ENCODE results near the gene PAXX. TPM values are rescaled to one million over a fixed set of nuclear protein-coding genes. Genes with fewer than 3 reads are reported as not detected.
"Not testable (repeated sequence)": the region's sequence is repeated elsewhere in the genome, so short reads cannot be mapped to it uniquely, and the experiment has no call there.

Gene PAXX
- total RNA-seq, 1 donor from 2014 or later: 70.1 TPM

GRCh38 chr9:136997371-136997770 is 5.1 kb downstream of the PAXX start:
- H3K4me3 ChIP-seq (ENCODE audit: low read depth, low read length): no peak overlapping the region
- no peak for TF ChIP-seq CTCF (conservative IDR thresholded peaks at IDR 0.05; ENCODE audit: low read depth, low read length)
- no peak for DNase-seq (ENCODE audit: low read depth)

- no peak overlapping the region for H3K4me3 ChIP-seq (ENCODE audit: low read depth, low read length)
- DNase-seq (ENCODE audit: low read depth): no peak
- TF ChIP-seq CTCF (conservative IDR thresholded peaks at IDR 0.05; ENCODE audit: low read depth, low read length): peak; percentile 14
Measured at GRCh38 chr9:136997830-136998234, 5.6 kb downstream of the PAXX start.

- no peak for DNase-seq (ENCODE audit: low read depth)
- no peak for TF ChIP-seq CTCF (conservative IDR thresholded peaks at IDR 0.05; ENCODE audit: low read depth, low read length)
Measured at GRCh38 chr9:137000177-137000930, 8.1 kb downstream of the PAXX start.

DNA sequence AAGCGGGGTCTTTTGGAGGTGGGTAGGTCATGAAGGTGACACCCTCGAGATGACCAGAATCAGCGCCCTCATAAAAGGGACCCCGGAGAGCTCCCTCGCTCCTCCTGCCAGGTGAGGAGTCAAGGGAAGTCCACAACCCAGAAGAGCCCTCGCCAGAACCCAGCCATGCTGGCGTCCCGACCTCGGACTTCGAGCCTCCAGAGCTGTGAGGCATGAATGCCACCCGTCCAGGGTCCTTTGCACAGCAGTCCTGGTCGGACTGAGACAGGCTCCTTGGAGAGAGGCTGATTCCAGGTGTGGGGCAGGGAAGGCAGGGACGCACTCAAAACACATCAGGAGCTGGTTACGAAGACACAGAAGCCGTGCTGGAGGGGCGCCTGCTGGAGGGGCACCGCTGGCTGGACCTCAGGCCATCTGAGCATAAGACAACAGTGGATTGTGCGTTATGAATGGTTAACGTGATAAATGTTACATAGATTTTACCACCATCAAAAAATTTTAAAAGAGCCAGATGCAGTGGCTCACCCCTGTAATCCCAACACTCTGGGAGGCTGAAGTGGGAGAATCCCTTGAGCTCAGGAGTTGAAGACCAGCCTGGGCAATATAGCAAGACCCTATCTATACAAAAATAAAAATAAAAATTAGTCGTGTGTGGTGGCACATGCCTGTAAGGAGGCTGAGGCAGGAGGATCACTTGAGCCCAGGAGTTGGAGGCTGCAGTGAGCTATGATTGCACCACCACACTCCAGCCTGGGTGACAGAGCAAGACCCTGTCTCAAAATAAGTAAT is 9.8 kb downstream of the PAXX start:
- TF ChIP-seq CTCF (conservative IDR thresholded peaks at IDR 0.05; ENCODE audit: low read depth, low read length): no peak
- no peak overlapping the region for H3K4me3 ChIP-seq (ENCODE audit: low read depth, low read length)
- DNase-seq (ENCODE audit: low read depth): no peak

More at GRCh38 chr9:137000177-137000930, 8.1 kb downstream of the PAXX start:
- no peak overlapping the region for H3K4me3 ChIP-seq (ENCODE audit: low read depth, low read length)

DNA sequence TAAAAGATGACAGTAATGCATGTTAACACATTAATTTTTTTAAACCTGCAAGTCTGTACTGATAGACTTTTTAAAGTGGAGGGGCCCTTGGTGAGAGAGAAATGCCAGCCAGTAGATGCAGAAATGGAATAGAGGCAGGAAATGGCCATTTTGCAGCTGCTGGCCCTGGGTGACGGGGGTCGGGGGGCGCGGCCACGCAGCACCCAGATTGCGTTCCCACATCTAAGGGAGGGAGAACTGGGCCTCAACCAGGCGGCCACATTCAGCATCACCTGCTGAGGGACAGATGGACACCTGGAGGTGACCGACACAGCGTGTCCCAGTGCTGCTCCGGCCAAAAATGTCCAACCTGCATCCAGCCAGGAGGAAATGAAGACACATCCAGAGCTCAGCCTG is 10.4 kb downstream of the PAXX start:
- H3K4me3 ChIP-seq (ENCODE audit: low read depth, low read length): no peak overlapping the region
- no peak for DNase-seq (ENCODE audit: low read depth)
- TF ChIP-seq CTCF (conservative IDR thresholded peaks at IDR 0.05; ENCODE audit: low read depth, low read length): no peak

DNA sequence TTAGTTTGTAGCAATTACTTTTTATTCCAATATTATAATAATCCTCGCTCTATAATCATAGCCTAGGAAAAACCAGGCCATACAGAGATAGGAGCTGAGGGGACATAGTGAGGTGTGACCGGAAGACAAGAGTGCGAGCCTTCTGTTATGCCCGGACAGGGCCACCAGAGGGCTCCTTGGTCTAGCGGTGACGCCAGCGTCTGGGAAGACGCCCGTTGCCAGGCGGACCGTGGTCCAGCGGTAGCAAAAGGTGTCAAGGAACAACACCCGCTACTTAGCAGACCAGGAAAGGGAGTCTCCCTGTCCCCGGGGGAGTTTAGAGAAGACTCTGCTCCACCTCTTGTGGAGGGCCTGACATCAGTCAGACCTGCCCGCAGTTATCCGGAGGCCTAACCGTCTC is 12.1 kb downstream of the PAXX start:
- not testable (repeated sequence) for DNase-seq (ENCODE audit: low read depth)
- TF ChIP-seq CTCF (conservative IDR thresholded peaks at IDR 0.05; ENCODE audit: low read depth, low read length): peak; percentile 29

More for the DNA sequence above, 12.1 kb downstream of the PAXX start:
- not testable (repeated sequence) for H3K4me3 ChIP-seq (ENCODE audit: low read depth, low read length)

Measured in epithelial cell of proximal tubule (primary cell).